Fibroblast of mammary gland (primary cell): ENCODE data around the gene C6orf136.

Experiments used
- DNase-seq: peaks from one replicate; pipeline ENCODE4 v3.0.0-alpha.2; 2010; ENCODE audit warnings: low read depth
- H3K4me3 ChIP-seq: 2 replicates; pipeline ENCODE4 v1.5.1; 2011; ENCODE audit warnings: low read depth, mild to moderate bottlenecking, low read length, moderate library complexity; ENCODE audit not compliant: control insufficient read depth
- TF ChIP-seq, protein P1 (sequence below): conservative IDR thresholded peaks from 2 replicates; pipeline ENCODE4 v1.5.1; 2011; ENCODE audit warnings: low read depth, low read length, inconsistent platforms; ENCODE audit not compliant: control insufficient read depth, insufficient read depth

Gene C6orf136

DNA sequence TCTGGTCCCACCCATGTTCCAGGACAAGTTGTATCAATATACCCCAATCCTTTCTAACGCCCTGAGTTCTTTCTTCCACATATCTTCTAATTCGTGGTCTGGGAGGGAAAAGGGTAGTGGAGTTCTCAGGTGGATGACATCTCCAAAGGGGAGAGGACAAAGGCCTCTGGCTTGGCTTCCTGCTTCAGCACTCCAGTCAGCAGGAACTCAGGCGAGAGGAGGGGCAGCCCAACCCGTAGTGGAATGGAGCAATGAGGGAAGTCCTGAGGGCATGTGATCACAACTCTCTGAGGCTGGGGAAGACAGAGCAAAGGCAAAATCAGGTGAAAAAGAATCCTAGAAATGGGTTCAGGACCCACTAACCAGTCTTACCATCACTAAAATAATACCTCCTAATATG is 53.4 kb downstream of the C6orf136 start:
- no peak for DNase-seq
- H3K4me3 ChIP-seq, result no peak overlapping the region
- TF ChIP-seq, protein P1, sequence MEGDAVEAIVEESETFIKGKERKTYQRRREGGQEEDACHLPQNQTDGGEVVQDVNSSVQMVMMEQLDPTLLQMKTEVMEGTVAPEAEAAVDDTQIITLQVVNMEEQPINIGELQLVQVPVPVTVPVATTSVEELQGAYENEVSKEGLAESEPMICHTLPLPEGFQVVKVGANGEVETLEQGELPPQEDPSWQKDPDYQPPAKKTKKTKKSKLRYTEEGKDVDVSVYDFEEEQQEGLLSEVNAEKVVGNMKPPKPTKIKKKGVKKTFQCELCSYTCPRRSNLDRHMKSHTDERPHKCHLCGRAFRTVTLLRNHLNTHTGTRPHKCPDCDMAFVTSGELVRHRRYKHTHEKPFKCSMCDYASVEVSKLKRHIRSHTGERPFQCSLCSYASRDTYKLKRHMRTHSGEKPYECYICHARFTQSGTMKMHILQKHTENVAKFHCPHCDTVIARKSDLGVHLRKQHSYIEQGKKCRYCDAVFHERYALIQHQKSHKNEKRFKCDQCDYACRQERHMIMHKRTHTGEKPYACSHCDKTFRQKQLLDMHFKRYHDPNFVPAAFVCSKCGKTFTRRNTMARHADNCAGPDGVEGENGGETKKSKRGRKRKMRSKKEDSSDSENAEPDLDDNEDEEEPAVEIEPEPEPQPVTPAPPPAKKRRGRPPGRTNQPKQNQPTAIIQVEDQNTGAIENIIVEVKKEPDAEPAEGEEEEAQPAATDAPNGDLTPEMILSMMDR, result no peak
